NCI-H2196 (cell line): ENCODE data around the gene PPM1B.
"Not testable (repeated sequence)": the region's sequence is repeated elsewhere in the genome, so short reads cannot be mapped to it uniquely, and the experiment has no call there.

Experiments used
- DNase-seq: peaks from one replicate; lab custom pipeline; 2025; ENCODE audit not compliant: unreplicated experiment; lab: John Stamatoyannopoulos, UW

Gene PPM1B

GRCh38 chr2:44246840-44247369, 78.2 kb downstream of the PPM1B start:
- no peak for DNase-seq

- no peak for DNase-seq
Measured at GRCh38 chr2:44247924-44248323, 79.2 kb downstream of the PPM1B start.

GRCh38 chr2:44249269-44249668, 80.6 kb downstream of the PPM1B start:
- DNase-seq = not testable (repeated sequence)

GRCh38 chr2:44250376-44250775, 81.7 kb downstream of the PPM1B start:
- no peak for DNase-seq

- DNase-seq = no peak
Measured at GRCh38 chr2:44254023-44254422, 85.3 kb downstream of the PPM1B start.

GRCh38 chr2:44255704-44256103, 87.0 kb downstream of the PPM1B start:
- not testable (repeated sequence) for DNase-seq

- not testable (repeated sequence) for DNase-seq
Measured at GRCh38 chr2:44257802-44258201, 89.1 kb downstream of the PPM1B start.

GRCh38 chr2:44267269-44267795, 98.7 kb downstream of the PPM1B start:
- no peak for DNase-seq

- no peak for DNase-seq
Measured at GRCh38 chr2:44267796-44268648, 99.3 kb downstream of the PPM1B start.

GRCh38 chr2:44269831-44270230, 101.2 kb downstream of the PPM1B start:
- no peak for DNase-seq

- no peak for DNase-seq
Measured at GRCh38 chr2:44271296-44271695, 102.6 kb downstream of the PPM1B start.

- DNase-seq = no peak
Measured at GRCh38 chr2:44273076-44273475, 104.4 kb downstream of the PPM1B start.

GRCh38 chr2:44273596-44273995, 104.9 kb downstream of the PPM1B start:
- DNase-seq = no peak

GRCh38 chr2:44275927-44276303, 107.2 kb downstream of the PPM1B start:
- no peak for DNase-seq

GRCh38 chr2:44277541-44277940, 108.9 kb downstream of the PPM1B start:
- no peak for DNase-seq

GRCh38 chr2:44280869-44281268, 112.2 kb downstream of the PPM1B start:
- DNase-seq = no peak
